MM.1S (cell line): Measurements from ENCODE around the gene RD3L.

ENCODE experiments used
- CTCF ChIP-seq: fragments of 300-600 bp; sonication (generic); IDR thresholded peaks from 2 replicates; pipeline ENCODE4 v1.5.1; 2016; ENCODE audit warnings: antibody characterized with exemption, low read length, mixed read lengths
- EZH2phosphoT487 ChIP-seq: fragments of 300-600 bp; sonication (generic); IDR thresholded peaks from 2 replicates; pipeline ENCODE4 v1.6.1; 2018; ENCODE audit warnings: antibody characterized with exemption, low read length

DNA sequence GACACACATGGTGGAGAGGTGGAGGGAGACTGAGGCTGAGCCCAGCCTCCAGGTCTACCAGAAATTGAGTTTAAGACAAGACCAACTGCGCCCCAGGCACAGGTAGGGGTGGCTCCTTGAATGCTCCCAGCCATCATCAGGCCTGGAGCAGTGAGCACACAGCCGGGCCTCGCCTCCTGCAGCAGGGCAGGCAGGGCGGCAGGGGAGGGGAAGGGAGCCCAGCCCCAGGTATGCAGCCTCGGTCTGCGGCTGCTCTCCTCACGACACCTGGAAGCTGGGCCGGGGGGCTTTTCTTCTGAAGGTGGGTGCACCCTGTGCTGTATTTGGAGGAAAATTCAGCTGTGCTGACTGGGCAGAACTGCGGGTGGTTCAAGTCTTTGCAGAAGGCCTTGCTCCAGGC lies 43.6 kb downstream of the RD3L start:
- no peak for TF ChIP-seq CTCF
- no peak for TF ChIP-seq EZH2phosphoT487
